Nucleus accumbens (tissue), 56 donors: ENCODE data around the gene EN2.
A peak's percentile ranks its signal among the peaks of the same experiment; 100 is the strongest.

Source experiments
- DNase-seq, 56 donors: peaks; one replicate each; lab custom pipeline; 2025; lab: John Stamatoyannopoulos, UW

The EN2 gene

GRCh38 chr7:155449869-155450557 lies 7.9 kb upstream of the EN2 start:
- no peak for DNase-seq

GRCh38 chr7:155450558-155450969 lies 7.4 kb upstream of the EN2 start:
- DNase-seq = no peak

GRCh38 chr7:155450970-155451801 lies 6.7 kb upstream of the EN2 start:
- no peak for DNase-seq

GRCh38 chr7:155451840-155452239 lies 6.1 kb upstream of the EN2 start:
- no peak for DNase-seq

GRCh38 chr7:155452505-155453295 lies 5.2 kb upstream of the EN2 start:
- DNase-seq = no peak

- no peak for DNase-seq
Observed at GRCh38 chr7:155453296-155454182, 4.4 kb upstream of the EN2 start.

GRCh38 chr7:155454183-155455112 lies 3.5 kb upstream of the EN2 start:
- DNase-seq = no peak

- no peak for DNase-seq
Observed at GRCh38 chr7:155455132-155455693, 2.7 kb upstream of the EN2 start.

- no peak for DNase-seq
Observed at GRCh38 chr7:155455776-155456737, 1.9 kb upstream of the EN2 start.

GRCh38 chr7:155456738-155457543 lies 988 bp upstream of the EN2 start:
- peak in 52 of 56 donors; percentile 3 to 90 (median 62) for DNase-seq

- no peak for DNase-seq
Observed at GRCh38 chr7:155457544-155458110, 302 bp upstream of the EN2 start.

- DNase-seq = no peak
Observed at GRCh38 chr7:155458878-155459699, 1.2 kb downstream of the EN2 start.

GRCh38 chr7:155459700-155460461 lies 2.0 kb downstream of the EN2 start:
- DNase-seq = no peak

- DNase-seq = no peak
Observed at GRCh38 chr7:155460926-155461613, 3.1 kb downstream of the EN2 start.
